ENCODE measurements around the gene ARHGAP8.

Gene ARHGAP8

GRCh38 chr22:44802956-44803355 is 50.6 kb downstream of the ARHGAP8 start:
- DNase-seq (ENCODE audit: low read depth), result no peak

GRCh38 chr22:44804327-44804726 is 52.0 kb downstream of the ARHGAP8 start:
- no peak for DNase-seq (ENCODE audit: low read depth)

GRCh38 chr22:44805711-44806110 is 53.3 kb downstream of the ARHGAP8 start:
- DNase-seq (ENCODE audit: low read depth), result no peak

GRCh38 chr22:44807232-44807631 is 54.9 kb downstream of the ARHGAP8 start:
- no peak for DNase-seq (ENCODE audit: low read depth)

GRCh38 chr22:44807915-44808690 is 55.7 kb downstream of the ARHGAP8 start:
- DNase-seq (ENCODE audit: low read depth), result no peak

- DNase-seq (ENCODE audit: low read depth), result no peak
Measured at GRCh38 chr22:44809456-44809855, 57.1 kb downstream of the ARHGAP8 start.

GRCh38 chr22:44811141-44811540 is 58.8 kb downstream of the ARHGAP8 start:
- DNase-seq (ENCODE audit: low read depth), result no peak

GRCh38 chr22:44813416-44813815 is 61.0 kb downstream of the ARHGAP8 start:
- DNase-seq (ENCODE audit: low read depth), result no peak

- no peak for DNase-seq (ENCODE audit: low read depth)
Measured at GRCh38 chr22:44814266-44815098, 62.1 kb downstream of the ARHGAP8 start.

- DNase-seq (ENCODE audit: low read depth), result no peak
Measured at GRCh38 chr22:44815099-44816070, 63.0 kb downstream of the ARHGAP8 start.

GRCh38 chr22:44816141-44816540 is 63.8 kb downstream of the ARHGAP8 start:
- no peak for DNase-seq (ENCODE audit: low read depth)

- DNase-seq (ENCODE audit: low read depth), result no peak
Measured at GRCh38 chr22:44818727-44819126, 66.4 kb downstream of the ARHGAP8 start.

GRCh38 chr22:44819966-44820631 is 67.7 kb downstream of the ARHGAP8 start:
- DNase-seq (ENCODE audit: low read depth), result no peak

GRCh38 chr22:44821741-44822475 is 69.5 kb downstream of the ARHGAP8 start:
- DNase-seq (ENCODE audit: low read depth), result no peak

GRCh38 chr22:44822534-44822933 is 70.2 kb downstream of the ARHGAP8 start:
- no peak for DNase-seq (ENCODE audit: low read depth)

- DNase-seq (ENCODE audit: low read depth), result no peak
Measured at GRCh38 chr22:44823396-44823795, 71.0 kb downstream of the ARHGAP8 start.

GRCh38 chr22:44823806-44824205 is 71.4 kb downstream of the ARHGAP8 start:
- no peak for DNase-seq (ENCODE audit: low read depth)

- no peak for DNase-seq (ENCODE audit: low read depth)
Measured at GRCh38 chr22:44824271-44824670, 71.9 kb downstream of the ARHGAP8 start.

- DNase-seq (ENCODE audit: low read depth), result no peak
Measured at GRCh38 chr22:44825310-44826150, 73.2 kb downstream of the ARHGAP8 start.

GRCh38 chr22:44827666-44828190 is 75.4 kb downstream of the ARHGAP8 start:
- DNase-seq (ENCODE audit: low read depth), result no peak
